Stimulated activated CD4-positive, alpha-beta T cell treated with anti-CD3 and anti-CD28 coated beads, TNF-alpha, amount 100 ng/mL, for 24 hours (primary cell): Measurements from ENCODE around the gene FGF3.

Source experiments
- DNase-seq, 3 experiments: peaks; one replicate each; pipeline ENCODE4 v3.0.0-alpha.2; 2020; ENCODE audit warnings: low read depth in 3 of 3

Gene FGF3

GRCh38 chr11:69825037-69825834, 6.0 kb upstream of the FGF3 start:
- no peak for DNase-seq

- no peak for DNase-seq
Observed at GRCh38 chr11:69823641-69824265, 4.5 kb upstream of the FGF3 start.

- DNase-seq, result no peak
Observed at GRCh38 chr11:69822676-69823494, 3.7 kb upstream of the FGF3 start.

GRCh38 chr11:69821511-69822040, 2.4 kb upstream of the FGF3 start:
- DNase-seq, result no peak

DNA sequence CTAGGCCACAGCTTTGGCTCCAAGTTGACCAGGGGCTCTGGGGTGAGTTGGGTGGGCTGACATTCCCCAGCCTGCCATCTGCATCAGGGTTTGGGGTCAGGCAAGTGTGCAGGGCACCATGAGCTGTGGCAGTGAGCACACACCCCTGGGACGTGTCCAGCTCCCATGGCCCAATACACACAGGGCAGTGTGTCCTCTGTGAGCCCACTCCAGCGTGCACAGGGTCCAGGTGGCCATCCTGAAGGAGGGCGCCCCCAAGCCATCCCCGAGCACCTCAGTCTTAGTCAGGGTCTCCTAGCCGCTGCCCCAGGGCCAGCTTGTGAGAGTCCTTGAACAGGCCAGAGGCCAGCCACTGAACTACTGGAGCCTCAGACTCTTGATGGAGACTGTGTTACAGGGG, 1.2 kb upstream of the FGF3 start:
- no peak for DNase-seq

DNA sequence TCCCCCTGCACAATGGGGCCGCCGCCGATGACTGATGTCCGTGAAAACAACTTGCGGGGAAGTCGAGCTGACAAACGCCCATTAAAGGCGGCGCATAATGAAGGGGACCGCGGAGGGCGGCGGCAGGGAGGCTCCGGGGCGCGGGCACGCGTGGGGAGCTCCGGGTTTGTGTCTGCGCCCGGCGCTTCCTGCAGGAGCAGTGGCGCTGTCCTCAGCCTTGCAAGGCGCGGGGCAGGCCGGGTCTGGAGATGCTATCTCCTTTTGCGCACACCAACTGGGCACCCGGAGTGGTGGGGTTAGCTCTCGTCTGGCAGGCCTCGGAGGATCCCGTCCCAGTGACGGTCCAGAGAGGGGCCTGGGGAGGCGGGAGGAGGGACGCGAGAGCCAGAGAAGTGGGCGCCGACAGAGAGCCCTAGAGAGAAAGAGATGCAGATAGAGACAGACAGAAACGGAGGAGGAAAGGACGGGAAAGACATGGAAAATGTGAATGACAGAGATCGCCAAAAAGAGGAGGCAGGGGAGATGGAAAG, 390 bp upstream of the FGF3 start:
- no peak for DNase-seq

GRCh38 chr11:69818231-69818602, 999 bp downstream of the FGF3 start:
- no peak for DNase-seq

GRCh38 chr11:69817265-69818230, 1.7 kb downstream of the FGF3 start:
- no peak for DNase-seq

- no peak for DNase-seq
Observed at GRCh38 chr11:69816671-69817070, 2.5 kb downstream of the FGF3 start.

- DNase-seq, result no peak
Observed at GRCh38 chr11:69815973-69816372, 3.2 kb downstream of the FGF3 start.

DNA sequence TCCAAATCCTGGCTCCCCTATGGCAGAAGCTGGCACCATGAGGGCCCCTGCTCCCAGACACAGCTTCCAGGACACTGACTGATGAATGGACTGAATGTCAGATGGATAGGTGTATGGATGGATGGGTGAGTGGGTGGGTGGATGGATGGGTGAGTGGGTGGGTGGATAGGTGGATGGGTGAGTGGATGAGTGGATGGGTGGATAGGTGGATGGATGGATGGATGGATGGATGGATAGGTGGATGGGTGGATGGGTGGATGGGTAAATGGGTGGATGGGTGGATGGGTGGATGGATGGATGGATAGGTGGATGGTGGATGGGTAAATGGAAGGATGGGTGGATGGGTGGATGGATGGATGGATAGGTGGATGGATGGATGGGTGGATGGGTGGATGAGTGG, 4.3 kb downstream of the FGF3 start:
- DNase-seq, result no peak

DNA sequence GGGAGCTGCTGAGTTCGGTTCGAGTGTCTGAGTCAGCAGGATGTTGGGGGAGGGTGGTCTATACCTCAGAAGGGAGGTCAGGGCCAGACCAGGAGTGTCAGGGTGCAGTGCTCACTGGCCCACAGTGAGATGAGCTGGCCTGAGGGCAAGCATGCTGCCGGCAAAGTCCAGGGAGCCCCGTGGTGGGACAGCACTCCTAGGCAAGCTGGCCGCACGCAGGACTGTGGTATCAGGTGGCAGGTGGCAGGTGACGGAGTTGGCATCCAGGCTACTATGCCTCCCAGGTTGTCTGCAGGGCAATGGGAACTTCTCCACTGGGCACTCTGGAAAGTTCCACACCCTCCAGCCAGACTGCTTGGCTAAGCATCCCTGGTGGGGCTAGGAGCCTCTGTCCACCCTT, 4.8 kb downstream of the FGF3 start:
- no peak for DNase-seq

DNA sequence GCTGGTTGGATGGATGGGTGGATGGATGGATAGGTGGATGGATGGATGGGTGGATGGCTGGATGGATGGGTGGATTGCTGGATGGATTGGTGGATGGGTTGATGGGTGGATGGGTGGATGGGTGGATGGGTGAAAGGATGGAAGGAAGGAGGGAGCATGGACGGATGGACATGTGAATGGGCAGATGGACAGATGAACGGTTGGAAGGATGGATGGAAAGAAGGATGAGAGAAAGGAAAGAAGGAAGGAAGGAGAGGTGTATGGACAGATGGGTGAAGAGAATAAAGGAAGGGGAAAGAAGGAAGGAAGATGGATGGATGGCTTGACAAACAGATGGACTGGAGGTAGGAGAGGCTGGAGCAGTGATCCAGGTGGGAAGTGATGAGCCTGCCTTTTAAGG, 5.4 kb downstream of the FGF3 start:
- DNase-seq, result no peak

- no peak for DNase-seq
Observed at GRCh38 chr11:69812946-69813345, 6.3 kb downstream of the FGF3 start.

- DNase-seq, result no peak
Observed at GRCh38 chr11:69812256-69812655, 7.0 kb downstream of the FGF3 start.

- DNase-seq, result no peak
Observed at GRCh38 chr11:69811431-69811830, 7.8 kb downstream of the FGF3 start.

DNA sequence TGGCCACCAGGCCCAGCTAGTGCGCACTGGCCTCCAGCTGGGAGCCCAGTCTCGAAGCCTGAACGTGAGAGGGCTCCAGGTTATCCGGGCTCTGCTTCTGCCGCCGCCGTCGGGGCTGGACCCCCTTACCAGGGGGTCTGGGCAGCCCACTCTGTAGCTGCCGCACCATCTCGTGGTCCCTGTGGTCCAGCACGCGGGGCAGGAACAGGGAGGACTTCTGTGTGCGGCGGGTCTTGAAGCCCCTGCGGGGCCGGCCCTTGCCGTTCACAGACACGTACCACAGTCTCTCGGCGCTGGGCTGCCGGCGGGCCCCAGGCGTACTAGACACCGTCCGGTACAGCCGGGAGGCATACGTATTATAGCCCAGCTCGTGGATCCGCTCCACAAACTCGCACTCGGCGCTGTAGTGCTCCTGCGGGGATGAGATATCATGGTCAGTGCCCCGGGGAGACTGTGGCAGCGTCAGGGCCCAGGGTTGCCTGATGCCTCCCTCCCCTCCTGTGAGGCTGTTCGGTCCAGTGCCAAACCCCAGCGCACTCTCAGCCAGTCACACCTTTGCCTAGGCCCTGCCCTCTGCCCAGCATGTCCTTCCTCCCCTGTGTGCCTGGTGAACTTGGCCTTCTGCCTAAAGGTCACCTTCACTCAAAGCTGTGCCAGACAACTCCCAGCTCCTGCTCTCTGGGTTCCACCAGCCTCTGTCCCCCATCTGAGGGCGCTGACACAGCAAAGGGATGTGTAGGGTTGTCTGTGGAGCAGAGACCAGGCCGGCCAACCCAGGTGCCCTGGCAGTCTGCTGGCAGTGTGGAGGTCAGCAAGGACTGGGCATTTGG, 8.7 kb downstream of the FGF3 start:
- DNase-seq, result no peak

DNA sequence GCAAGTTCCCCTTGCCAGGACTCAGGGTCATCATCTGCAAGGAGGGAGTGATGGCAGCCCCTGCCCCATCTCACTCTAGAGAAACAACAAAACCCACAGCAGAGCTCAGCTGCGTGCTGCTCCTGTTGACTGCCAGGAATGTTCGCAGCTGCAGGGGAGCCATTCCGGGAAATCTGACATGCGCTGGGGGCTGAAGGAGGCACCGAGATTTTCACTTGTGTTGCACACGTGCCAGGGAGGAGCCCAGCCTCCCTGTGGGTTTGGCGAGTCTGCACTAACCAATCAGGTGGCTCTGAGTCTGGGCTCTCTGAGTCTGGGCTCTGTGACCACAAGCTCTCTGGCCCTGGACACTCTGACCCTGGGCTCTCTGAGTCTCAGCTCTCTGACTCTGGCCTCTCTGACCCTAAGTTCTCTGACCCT, 10.5 kb downstream of the FGF3 start:
- DNase-seq, result no peak

DNA sequence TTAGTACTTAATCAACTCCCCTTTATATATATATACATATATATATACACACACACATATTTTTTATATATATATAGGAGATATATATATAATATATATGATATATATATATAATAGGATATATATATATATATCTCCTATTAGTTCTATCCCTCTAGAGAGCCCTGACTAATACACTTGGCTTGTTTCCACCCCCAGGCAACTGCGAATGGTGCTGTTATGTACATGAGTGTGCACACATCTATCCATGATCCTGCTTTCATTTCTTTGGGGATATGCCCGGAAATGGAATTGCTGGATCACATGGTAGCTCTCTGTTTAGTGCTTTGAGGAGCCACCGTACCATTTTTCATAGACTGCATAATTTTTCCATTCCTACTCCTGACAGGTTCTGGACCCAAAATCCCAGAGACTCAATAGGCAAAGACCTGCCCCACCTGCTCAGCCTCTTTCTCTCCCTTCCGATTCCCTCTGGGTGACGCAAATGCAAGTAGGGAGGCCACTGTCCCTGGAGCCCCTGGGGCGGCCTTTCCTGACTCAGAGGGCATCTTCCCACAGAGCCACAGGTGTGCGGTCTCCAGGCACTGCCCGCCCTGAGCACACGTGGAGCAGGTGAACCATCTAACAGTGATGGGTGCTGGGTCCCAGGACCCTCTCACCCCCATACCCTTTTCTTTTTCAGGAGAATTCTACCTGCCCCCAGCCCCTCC, 12.0 kb downstream of the FGF3 start:
- DNase-seq, result no peak
